SH-SY5Y (cell line): ENCODE data around the gene CERCAM.

Source experiments
- GATA2 ChIP-seq: IDR thresholded peaks from 2 replicates; pipeline ENCODE4 v1.6.1; 2011; ENCODE audit warnings: mild to moderate bottlenecking, low read depth, low read length
- GATA3 ChIP-seq: IDR thresholded peaks from 2 replicates; pipeline ENCODE4 v1.6.1; 2011; ENCODE audit warnings: low read depth, mild to moderate bottlenecking, low read length, moderate library complexity

Gene CERCAM, protein sequence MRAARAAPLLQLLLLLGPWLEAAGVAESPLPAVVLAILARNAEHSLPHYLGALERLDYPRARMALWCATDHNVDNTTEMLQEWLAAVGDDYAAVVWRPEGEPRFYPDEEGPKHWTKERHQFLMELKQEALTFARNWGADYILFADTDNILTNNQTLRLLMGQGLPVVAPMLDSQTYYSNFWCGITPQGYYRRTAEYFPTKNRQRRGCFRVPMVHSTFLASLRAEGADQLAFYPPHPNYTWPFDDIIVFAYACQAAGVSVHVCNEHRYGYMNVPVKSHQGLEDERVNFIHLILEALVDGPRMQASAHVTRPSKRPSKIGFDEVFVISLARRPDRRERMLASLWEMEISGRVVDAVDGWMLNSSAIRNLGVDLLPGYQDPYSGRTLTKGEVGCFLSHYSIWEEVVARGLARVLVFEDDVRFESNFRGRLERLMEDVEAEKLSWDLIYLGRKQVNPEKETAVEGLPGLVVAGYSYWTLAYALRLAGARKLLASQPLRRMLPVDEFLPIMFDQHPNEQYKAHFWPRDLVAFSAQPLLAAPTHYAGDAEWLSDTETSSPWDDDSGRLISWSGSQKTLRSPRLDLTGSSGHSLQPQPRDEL

GRCh38 chr9:128420651-128421481 is at the start of gene CERCAM:
TSS of gene CERCAM (plus strand) at chr9:128420857. CDS start at chr9:128420878, 21 bp downstream.
- TF ChIP-seq GATA3 (no peak), GATA2 (no peak)

- TF ChIP-seq GATA3 (no peak), GATA2 (no peak)
Measured at GRCh38 chr9:128371630-128372117, 49.0 kb upstream of the CERCAM start.

- TF ChIP-seq GATA2: no peak
- TF ChIP-seq GATA3: no peak
Measured at GRCh38 chr9:128372188-128372641, 48.4 kb upstream of the CERCAM start.

DNA sequence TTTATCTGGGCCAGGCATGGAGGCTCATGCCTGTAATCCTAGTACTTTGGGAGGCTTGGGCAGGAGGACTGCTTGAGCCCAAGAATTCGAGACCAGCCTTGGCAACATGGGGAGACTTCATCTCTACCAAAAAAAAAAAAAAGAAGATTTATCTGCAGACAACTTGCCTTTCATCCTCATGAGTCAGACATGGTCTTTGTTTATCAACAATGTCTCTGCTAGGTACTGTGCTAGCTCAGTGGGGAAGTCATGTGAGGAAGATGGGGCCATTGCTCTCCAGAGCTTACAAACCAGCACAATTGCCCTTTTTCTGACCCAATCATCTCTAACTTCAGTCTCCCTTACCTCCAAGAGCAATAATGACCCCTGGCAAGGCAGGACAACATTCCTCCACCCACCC is 47.9 kb upstream of the CERCAM start:
- TF ChIP-seq GATA3 (no peak), GATA2 (no peak)

DNA sequence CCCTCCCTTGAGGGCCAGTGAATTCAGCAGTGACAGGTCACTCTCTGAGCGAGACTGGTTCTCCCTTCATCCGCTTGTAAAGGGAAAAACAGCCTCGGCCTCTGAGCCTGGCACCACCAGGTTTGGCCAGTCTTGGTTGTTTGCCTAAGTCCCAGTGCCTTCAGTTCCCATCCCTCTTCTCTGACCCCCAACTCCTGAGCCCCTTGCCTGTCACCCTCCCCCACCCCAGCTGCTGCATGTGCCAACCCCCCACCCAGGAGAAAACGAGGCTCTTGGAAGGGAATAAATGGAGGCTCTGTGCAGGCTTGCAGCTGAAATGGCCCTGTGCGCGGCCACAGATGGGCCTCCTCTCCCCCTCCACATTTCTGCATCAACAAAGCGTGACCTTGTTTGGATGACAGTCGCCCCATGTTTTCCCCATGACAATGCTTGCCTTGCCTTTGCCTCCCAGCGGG is 46.4 kb upstream of the CERCAM start:
- TF ChIP-seq GATA3 (no peak), GATA2 (no peak)

DNA sequence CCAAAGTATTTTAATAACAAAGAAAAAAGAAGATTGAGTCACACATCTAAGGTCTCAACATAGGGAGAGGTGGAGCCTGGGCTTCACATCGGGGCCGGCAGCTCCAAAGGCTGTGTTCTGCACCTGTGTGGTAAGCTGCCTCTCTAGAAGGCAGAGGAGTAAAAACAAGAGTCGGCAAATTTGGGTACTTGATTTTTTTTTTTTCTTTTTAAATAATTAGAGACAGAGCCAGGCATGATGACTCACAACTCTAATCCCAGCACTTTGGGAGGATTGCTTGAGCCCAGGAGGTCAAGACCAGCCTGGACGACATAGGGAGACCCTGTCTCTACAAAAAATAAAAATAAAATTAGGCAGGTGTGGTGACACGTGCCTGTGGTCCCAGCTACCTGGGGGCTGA is 44.8 kb upstream of the CERCAM start:
- TF ChIP-seq GATA3 (no peak), GATA2 (no peak)

DNA sequence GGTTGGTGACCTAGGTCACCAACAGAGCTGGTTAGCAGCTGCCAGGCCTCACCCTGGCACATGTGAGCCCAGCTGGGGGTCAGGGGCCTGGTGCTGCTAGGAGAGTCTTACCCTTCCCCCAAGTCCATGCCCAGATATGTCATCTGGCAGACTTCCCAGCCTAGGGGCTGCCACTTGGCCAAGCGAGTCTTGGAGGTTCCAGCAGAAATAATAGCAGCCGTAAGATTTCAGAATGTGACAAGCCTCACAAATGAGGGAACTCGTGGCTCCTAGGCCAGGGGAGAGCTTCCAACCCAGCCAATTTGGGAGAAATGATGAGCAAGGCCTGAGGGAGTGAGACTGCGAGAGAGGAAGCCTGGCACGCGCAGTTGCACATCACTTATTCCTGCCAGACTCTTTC is 38.4 kb upstream of the CERCAM start:
- TF ChIP-seq GATA2: no peak
- TF ChIP-seq GATA3: no peak

DNA sequence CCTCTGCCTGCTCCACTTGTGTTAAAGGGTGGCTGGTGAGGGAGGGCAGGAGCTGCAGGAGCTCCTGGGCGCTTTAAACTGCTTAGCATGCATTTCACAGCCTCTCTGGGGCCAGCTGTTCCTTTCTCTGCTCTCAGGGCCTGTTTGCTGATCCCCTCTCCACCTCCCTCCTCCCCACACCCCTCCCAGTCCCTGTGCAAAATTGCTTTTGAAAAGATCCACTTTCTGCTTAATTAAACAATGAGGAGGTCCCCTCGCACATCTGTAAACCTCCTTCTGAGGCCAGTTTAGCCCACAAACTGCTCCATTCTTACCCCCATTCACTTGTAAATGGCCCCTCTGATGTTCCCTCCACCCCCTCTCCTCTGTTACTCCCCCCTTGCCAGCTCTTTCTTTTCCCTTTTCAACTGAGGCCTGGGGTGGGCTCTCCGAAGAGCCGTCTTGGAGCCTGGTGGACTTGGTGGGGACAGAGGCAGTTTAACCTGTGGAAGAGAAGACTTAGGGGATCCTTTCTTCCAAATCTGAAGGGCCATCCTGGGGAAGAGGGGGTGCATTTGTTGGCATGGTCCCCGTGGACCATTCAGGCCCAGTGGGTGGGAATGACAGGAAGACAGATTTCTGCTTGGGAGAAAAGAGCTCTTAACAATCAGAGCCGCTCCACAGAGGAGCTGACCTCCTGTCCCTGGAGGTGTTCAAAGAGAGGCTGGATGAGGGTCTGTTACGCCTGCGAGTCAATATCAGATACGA is 37.5 kb upstream of the CERCAM start:
- TF ChIP-seq GATA2 (no peak), GATA3 (no peak)

GRCh38 chr9:128383791-128384190 is 36.9 kb upstream of the CERCAM start:
- no peak for TF ChIP-seq GATA3
- no peak for TF ChIP-seq GATA2

DNA sequence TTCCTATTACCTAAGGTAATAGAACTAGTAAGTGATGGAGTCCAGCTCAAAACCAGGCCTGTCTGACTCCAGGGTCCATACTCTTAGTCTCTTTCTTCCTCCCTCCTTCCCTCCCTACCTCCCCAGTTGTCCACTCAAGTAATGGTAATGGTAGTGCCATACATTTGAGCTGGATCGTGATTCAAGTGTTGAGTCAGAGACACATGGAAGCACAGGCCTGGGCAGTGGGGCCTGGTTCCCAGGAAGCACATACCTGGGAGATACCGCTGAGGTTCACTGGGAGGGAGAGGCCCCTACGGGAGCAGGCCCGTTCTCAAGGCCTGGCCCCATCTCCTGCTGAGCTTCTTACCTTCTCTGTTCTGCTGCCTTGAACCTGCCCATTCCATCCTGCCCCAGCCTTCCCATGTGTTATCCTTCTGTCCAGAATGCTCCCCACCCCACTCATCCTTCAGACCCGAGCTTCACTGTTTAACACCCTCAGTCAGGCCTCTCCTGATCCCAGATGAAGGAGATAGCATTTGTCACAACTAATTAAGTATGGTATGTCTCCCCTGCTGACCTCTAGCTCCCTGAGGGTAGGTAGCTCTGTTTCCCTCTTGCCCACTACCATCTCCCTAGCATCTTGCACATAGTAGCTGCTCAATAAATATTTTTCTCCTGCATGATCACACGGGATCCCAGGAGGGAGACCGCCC is 35.7 kb upstream of the CERCAM start:
- TF ChIP-seq GATA3 (no peak), GATA2 (no peak)

GRCh38 chr9:128385496-128386460 is 34.9 kb upstream of the CERCAM start:
- TF ChIP-seq GATA2 (no peak), GATA3 (no peak)

GRCh38 chr9:128388150-128388549 is 32.5 kb upstream of the CERCAM start:
- TF ChIP-seq GATA3 (no peak), GATA2 (no peak)
